SU-DHL-6 (cell line): ENCODE data around the gene MRPL20.

Experiments used
- EZH2phosphoT487 ChIP-seq: fragments of 200-600 bp; sonication (generic), shearing (Covaris generic); conservative IDR thresholded peaks from 2 replicates; pipeline ENCODE4 v1.6.1; 2018; ENCODE audit warnings: mild to moderate bottlenecking, antibody characterized with exemption, low read length, moderate library complexity, mixed read lengths
- TF ChIP-seq, protein P1 (sequence below): fragments of 200-600 bp; sonication (generic); IDR thresholded peaks from one replicate; pipeline ENCODE4 v1.5.1; 2017; ENCODE audit warnings: antibody characterized with exemption, mild to moderate bottlenecking, low read length, moderate library complexity; ENCODE audit not compliant: insufficient read depth, poor library complexity, severe bottlenecking

- TF ChIP-seq, protein P1, sequence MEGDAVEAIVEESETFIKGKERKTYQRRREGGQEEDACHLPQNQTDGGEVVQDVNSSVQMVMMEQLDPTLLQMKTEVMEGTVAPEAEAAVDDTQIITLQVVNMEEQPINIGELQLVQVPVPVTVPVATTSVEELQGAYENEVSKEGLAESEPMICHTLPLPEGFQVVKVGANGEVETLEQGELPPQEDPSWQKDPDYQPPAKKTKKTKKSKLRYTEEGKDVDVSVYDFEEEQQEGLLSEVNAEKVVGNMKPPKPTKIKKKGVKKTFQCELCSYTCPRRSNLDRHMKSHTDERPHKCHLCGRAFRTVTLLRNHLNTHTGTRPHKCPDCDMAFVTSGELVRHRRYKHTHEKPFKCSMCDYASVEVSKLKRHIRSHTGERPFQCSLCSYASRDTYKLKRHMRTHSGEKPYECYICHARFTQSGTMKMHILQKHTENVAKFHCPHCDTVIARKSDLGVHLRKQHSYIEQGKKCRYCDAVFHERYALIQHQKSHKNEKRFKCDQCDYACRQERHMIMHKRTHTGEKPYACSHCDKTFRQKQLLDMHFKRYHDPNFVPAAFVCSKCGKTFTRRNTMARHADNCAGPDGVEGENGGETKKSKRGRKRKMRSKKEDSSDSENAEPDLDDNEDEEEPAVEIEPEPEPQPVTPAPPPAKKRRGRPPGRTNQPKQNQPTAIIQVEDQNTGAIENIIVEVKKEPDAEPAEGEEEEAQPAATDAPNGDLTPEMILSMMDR: no peak
- TF ChIP-seq EZH2phosphoT487: no peak
Measured at GRCh38 chr1:1354271-1355247, 52.5 kb downstream of the MRPL20 start.
